ENCODE results near the gene BRINP3.

- TF ChIP-seq CTCF (IDR thresholded peaks at IDR 0.05; ENCODE audit: low read length), result no peak
- no peak for TF ChIP-seq EZH2 (IDR thresholded peaks at IDR 0.05; ENCODE audit: borderline replicate concordance, low read length)
Observed at GRCh38 chr1:190286111-190286510, 191.6 kb downstream of the BRINP3 start.
